Stimulated activated CD4-positive, alpha-beta T cell treated with anti-CD3 and anti-CD28 coated beads, Interleukin-15, amount 100 ng/mL, for 1 hour (primary cell): ENCODE measurements around the gene SUSD2.
"Not testable (repeated sequence)": the region's sequence is repeated elsewhere in the genome, so short reads cannot be mapped to it uniquely, and the experiment has no call there.

ENCODE experiments used
- DNase-seq, 2 donors: peaks; one replicate each; pipeline ENCODE4 v3.0.0-alpha.2; 2020; ENCODE audit warnings: low read depth in 1 of 2, low spot score in 1 of 2

The SUSD2 gene

GRCh38 chr22:24186892-24187670, 5.8 kb downstream of the SUSD2 start:
- DNase-seq, result no peak

- no peak for DNase-seq
Measured at GRCh38 chr22:24187731-24188644, 6.7 kb downstream of the SUSD2 start.

DNA sequence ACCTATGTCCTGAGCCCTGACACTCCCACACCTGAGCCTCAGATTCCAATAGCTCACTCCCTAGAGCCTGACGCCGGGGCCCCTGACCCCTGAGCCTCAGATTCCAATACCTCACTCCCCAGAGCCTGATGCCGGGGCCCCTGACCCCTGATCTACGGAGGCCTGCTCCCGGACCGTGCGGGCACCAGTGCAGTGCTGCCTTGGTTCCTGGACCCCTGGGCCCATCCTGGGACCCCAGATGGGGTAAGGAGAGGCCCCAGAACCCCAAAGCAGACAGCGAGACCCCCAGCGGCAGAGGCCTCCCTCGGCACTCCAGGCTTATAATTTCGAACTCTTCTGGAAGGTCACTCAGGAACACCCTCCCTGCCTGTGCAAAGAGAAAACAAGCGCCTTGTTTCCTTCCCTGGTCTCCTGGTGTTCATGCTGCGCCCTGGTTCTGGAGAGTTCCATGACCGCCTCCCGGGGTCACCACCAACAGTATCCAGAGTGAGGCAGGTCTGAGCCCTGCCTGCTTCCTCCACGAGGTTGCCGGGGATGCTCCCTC, 7.5 kb downstream of the SUSD2 start:
- DNase-seq, result no peak

GRCh38 chr22:24189249-24190158, 8.2 kb downstream of the SUSD2 start:
- DNase-seq, result no peak

- no peak for DNase-seq
Measured at GRCh38 chr22:24190159-24190540, 8.9 kb downstream of the SUSD2 start.

DNA sequence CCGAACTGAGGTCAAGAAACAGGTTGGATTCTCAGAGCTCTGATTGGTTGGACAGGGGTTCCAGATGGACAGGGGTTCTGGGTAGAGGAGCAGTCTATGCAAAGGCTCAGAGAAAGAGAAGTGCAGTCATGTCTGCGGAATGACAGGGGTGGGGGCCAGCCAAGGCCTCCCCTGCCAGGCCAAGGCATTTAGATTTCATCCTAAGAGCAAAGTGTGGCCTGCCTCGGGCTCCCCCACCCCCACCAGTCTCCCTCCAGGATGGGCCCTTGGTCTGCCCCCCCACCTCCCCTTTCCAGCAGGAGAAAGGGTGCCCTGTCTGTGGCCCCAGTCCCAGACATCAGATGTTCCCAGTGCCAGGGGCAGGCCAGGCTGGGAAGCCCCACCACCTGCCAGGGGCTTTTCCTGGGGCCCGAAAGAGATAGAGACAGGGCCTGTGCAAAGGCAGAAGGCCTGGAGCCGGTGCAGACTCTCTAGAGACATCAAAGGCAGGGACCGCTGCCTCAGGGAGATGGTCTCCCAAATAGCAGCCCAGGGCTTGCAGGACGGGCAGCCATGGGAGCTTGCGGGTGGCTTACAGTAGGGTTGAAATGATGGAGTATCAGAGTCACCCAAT, 9.4 kb downstream of the SUSD2 start:
- DNase-seq, result no peak

DNA sequence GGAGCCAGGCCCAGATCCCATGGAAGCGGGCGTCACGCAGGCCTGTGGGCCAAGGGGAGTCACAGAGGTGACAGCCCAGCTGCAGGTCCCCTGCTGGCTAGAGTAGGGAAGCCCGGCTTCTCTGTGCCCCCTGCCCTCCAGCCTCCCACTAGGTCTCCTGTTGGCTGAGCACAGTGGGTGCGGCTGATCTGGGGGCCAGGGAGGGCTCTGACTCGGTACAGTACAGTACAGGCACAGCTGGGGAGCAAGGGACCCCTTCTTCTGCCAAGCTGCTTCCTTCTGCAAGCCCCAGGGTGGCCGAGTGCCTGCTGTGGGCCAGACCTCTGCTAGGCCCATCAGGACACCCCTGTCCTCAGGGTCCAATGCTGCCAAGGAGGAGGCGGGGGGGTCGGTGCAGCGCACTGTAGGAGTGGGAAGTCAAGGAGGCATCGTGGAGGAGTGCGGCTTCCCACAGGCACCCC, 10.1 kb downstream of the SUSD2 start:
- no peak for DNase-seq

DNA sequence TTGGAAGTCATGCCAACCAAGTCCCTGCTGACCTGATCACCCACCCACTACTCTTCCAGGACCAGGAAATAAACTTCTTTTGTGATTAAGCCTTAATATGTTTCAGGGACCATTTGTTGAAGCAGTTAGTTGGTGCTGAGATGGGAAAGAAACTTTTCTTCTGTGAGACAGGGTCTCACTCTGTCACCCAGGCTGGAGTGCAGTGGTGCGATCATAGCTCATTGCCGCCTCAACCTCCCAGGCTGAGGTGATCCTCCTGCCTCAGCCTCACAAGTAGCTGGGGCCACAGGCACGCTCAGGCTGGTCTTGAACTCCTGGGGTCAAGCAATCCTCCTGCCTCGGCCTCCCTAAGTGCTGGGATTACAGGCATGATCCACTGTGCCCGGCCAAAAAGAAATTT, 10.6 kb downstream of the SUSD2 start:
- no peak for DNase-seq

DNA sequence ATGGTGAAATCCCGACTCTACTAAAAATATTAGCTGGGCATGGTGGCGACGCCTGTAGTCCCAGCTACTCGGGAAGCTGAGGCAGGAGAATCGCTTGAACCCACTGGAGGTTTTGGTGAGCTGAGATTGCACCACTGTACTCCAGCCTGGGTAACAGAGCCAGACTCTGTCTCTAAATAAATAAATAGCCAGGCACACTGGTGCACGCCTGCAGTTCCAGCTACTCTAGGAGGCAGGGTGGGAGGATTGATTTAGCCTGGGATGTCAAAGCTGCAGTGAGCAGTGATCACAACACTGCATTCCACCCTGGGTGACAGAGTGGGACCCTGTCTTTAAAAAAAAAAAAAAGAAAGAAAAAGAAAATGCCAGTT, 17.4 kb downstream of the SUSD2 start:
- no peak for DNase-seq

DNA sequence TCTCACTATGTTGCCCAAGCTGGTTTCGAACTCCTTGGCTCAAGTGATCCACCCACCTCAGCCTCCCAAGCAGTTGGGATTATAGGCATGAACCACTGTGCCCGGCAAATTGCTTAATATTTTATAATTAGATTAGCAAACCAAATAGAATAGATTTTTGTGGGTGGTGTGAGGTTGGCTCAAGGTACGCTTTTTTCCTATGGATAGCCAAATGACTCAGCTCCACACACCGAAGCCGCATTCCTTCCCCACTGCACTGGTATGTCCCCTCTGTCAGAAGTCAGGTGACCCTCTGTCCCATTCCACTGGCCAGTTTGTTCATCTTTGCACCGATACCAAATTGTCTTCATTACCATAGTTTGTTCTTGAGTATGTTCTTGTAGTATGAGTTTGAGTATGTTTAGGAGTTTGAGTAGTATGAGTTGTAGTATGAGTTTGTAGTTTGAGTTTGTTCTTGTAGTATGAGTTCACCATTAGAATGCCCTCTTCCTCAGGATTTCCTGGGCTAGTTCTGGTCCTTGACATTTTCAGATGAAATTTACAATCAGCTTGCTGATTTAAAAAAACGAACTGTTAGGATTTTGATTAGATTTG, 19.4 kb downstream of the SUSD2 start:
- DNase-seq, result no peak

GRCh38 chr22:24201681-24202614, 20.7 kb downstream of the SUSD2 start:
- no peak for DNase-seq

DNA sequence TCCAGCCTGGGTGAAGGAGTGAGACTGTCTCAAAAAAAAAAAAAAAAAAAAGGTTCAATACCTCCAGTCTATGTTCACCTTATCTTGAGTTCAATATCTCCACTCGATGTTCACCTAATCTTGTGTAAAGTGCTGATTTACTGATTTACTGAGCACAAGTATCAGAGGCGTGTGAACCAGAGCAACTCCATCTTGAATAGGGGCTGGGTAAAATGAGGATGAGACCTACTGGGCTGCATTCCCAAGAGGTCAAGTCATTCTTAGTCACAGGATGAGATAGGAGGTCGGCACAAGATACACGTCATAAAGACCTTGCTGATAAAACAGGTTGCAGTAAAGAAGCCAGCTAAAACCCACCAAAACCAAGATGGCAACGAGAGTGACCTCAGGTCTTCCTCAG, 22.6 kb downstream of the SUSD2 start:
- not testable (repeated sequence) for DNase-seq

- no peak for DNase-seq
Measured at GRCh38 chr22:24205438-24206195, 24.3 kb downstream of the SUSD2 start.

- not testable (repeated sequence) for DNase-seq
Measured at GRCh38 chr22:24206460-24207263, 25.4 kb downstream of the SUSD2 start.

GRCh38 chr22:24207264-24208011, 26.2 kb downstream of the SUSD2 start:
- no peak for DNase-seq

DNA sequence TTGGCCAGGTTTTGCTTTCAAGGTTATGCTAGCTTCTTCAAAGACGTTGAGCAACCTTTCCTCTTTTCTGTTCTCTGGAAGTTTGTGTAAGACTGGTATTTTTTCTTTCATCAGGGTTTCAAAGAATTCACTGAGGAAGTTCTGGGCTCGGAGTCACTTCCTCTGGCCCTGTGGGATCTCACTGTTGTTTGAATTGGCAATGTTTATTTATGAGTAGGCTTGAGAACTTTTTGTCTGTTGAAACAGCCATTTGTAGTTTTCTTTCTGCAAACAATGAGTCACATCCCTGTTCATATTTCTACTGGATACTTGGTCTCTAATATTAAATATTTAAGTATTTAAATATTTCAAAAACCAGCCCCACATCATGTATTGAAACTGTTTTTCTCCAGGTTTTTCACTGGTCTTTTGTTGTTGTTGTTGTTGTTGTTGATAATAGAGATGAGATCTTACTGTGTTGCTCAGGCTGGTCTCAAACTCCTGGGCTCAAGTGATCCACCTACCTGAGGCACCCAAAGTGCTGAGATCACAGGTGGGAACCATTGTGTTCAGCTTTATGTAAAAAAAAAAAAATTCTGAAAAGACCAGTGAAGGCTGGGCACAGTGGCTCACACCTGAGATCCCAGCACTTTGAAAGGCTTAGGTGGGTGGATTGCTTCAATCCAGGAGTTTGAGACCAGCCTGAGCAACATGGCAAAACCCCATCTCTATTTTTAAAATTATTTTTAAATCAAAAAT, 26.9 kb downstream of the SUSD2 start:
- no peak for DNase-seq
